Lower leg skin (tissue), 3 donors: ENCODE results near the gene ZC3H6.

Source experiments
- CTCF ChIP-seq, 3 donors: fragments of 450-650 bp; IDR thresholded peaks; one replicate each; pipeline ENCODE4 v1.5.1; 2016; ENCODE audit warnings: antibody characterized with exemption in 3 of 3, mild to moderate bottlenecking in 3 of 3, moderate library complexity in 2 of 3
- POLR2A ChIP-seq, 2 donors: fragments of 450-650 bp; IDR thresholded peaks; one replicate each; pipeline ENCODE4 v1.6.1; 2016 to 2017; ENCODE audit warnings: antibody characterized with exemption in 2 of 2, mild to moderate bottlenecking in 1 of 2, moderate library complexity in 1 of 2

GRCh38 chr2:112253261-112253815 lies 22.1 kb upstream of the ZC3H6 start:
- TF ChIP-seq CTCF (IDR thresholded peaks at IDR 0.05): no peak
- TF ChIP-seq POLR2A (IDR thresholded peaks at IDR 0.05): no peak
